OCI-LY1 (cell line): Measurements from ENCODE around the gene C3orf70.

Experiments used
- H2AFZ ChIP-seq: fragments of 200-600 bp; sonication (generic), shearing (Covaris generic); 2 replicates; pipeline ENCODE4 v1.6.0; 2014; ENCODE audit warnings: antibody characterized with exemption, mild to moderate bottlenecking, low read length
- H3F3A ChIP-seq: fragments of 200-600 bp; sonication (generic), shearing (Covaris generic); 2 replicates; pipeline ENCODE4 v1.6.0; 2014; ENCODE audit warnings: mild to moderate bottlenecking, antibody characterized with exemption, low read length, moderate library complexity; ENCODE audit not compliant: insufficient read depth
- H3K27ac ChIP-seq: fragments of 200-600 bp; sonication (generic); 2 replicates; pipeline ENCODE4 v1.5.1; 2014; ENCODE audit warnings: low read length, mixed run types, mild to moderate bottlenecking, low read depth; ENCODE audit not compliant: poor library complexity, severe bottlenecking
- H3K27me3 ChIP-seq: fragments of 200-600 bp; sonication (generic); 2 replicates; pipeline ENCODE4 v1.6.0; 2014; ENCODE audit warnings: antibody characterized with exemption, mild to moderate bottlenecking, low read length, moderate library complexity; ENCODE audit not compliant: insufficient read depth
- H3K36me3 ChIP-seq: fragments of 200-600 bp; sonication (generic); 2 replicates; pipeline ENCODE4 v1.6.1; 2014; ENCODE audit warnings: mild to moderate bottlenecking, antibody characterized with exemption, low read length, moderate library complexity, mixed read lengths; ENCODE audit not compliant: insufficient read depth
- H3K4me1 ChIP-seq: fragments of 200-600 bp; sonication (generic); 2 replicates; pipeline ENCODE4 v1.5.1; 2014; ENCODE audit warnings: mild to moderate bottlenecking, low read length, moderate library complexity; ENCODE audit not compliant: insufficient read depth, severe bottlenecking
- H3K4me2 ChIP-seq: fragments of 200-600 bp; sonication (generic), shearing (Covaris generic); 2 replicates; pipeline ENCODE4 v1.6.1; 2014; ENCODE audit warnings: low read length
- H3K4me3 ChIP-seq: fragments of 200-600 bp; sonication (generic); 2 replicates; pipeline ENCODE4 v1.5.1; 2014; ENCODE audit warnings: low read length, low read depth, mild to moderate bottlenecking, mixed read lengths; ENCODE audit not compliant: poor library complexity, severe bottlenecking
- H3K79me2 ChIP-seq: fragments of 200-600 bp; shearing (Covaris generic); 2 replicates; pipeline ENCODE4 v1.6.1; 2016; ENCODE audit warnings: mixed run types, low read length, mixed read lengths; ENCODE audit not compliant: insufficient read depth
- H3K9ac ChIP-seq: fragments of 200-600 bp; sonication (generic), shearing (Covaris generic); 2 replicates; pipeline ENCODE4 v1.6.1; 2014; ENCODE audit warnings: mild to moderate bottlenecking, low read length, mixed read lengths
- H3K9me2 ChIP-seq: fragments of 200-600 bp; sonication (generic), shearing (Covaris generic); 2 replicates; pipeline ENCODE4 v1.6.1; 2014; ENCODE audit warnings: low read depth, mild to moderate bottlenecking, low read length, mixed read lengths
- H3K9me3 ChIP-seq: fragments of 200-600 bp; shearing (Covaris generic); 2 replicates; pipeline ENCODE4 v1.6.1; 2014; ENCODE audit warnings: low read length, mixed read lengths
- H4K20me1 ChIP-seq: fragments of 200-600 bp; sonication (generic), shearing (Covaris generic); 2 replicates; pipeline ENCODE4 v1.6.0; 2016; ENCODE audit warnings: mild to moderate bottlenecking, low read length; ENCODE audit not compliant: insufficient read depth
- EZH2 ChIP-seq: fragments of 200-600 bp; sonication (generic), shearing (Covaris generic); IDR thresholded peaks from 2 replicates; pipeline ENCODE4 v1.8.0; 2017; ENCODE audit warnings: borderline replicate concordance, mixed run types, mild to moderate bottlenecking, antibody characterized with exemption, low read length, moderate library complexity, mixed read lengths
- TF ChIP-seq, protein P1 (sequence below): fragments of 200-600 bp; sonication (generic), shearing (Covaris generic); IDR thresholded peaks from 2 replicates; pipeline ENCODE4 v1.5.1; 2017; ENCODE audit warnings: mild to moderate bottlenecking, antibody characterized with exemption, low read length, moderate library complexity, mixed read lengths

C3orf70 gene

DNA sequence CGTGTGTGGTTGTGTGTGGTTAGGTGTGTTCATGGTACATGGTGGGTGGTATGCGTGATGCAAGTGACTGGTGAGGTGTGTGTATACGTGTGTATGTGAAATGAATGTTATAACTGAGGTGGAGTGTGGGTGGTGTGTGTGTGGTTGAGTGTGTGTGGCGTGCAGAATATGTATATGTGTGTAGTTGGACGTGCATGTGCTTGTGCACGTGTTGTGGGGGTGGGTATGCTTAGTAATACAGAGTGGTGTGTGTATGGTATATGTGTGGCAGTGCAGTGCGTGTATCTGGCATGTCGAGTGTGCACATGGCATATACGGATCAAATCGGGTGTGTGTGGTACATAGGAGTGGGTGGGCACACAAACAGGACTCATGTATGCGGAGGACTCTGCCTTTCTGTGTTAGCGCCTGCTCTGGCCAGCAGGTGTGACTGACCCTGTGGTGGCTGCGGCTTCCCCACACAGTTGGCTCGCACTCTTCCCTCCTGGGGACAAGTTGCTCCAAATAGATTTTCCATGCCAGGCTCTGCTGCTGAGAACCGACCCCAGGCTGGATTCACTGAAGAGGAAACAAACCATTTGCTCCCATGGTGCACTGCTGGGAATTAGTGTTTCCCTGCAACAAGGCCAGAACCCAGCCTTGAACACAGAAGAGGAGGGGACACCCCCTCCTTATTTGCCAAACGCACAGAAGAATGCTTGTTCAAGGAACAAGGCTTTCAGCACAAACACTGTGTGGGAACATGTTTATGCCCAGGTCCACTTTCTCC is 1.2 kb upstream of the C3orf70 start:
- H3K4me1 ChIP-seq: no peaks in the 10 kb centered on the region
- TF ChIP-seq, protein P1, sequence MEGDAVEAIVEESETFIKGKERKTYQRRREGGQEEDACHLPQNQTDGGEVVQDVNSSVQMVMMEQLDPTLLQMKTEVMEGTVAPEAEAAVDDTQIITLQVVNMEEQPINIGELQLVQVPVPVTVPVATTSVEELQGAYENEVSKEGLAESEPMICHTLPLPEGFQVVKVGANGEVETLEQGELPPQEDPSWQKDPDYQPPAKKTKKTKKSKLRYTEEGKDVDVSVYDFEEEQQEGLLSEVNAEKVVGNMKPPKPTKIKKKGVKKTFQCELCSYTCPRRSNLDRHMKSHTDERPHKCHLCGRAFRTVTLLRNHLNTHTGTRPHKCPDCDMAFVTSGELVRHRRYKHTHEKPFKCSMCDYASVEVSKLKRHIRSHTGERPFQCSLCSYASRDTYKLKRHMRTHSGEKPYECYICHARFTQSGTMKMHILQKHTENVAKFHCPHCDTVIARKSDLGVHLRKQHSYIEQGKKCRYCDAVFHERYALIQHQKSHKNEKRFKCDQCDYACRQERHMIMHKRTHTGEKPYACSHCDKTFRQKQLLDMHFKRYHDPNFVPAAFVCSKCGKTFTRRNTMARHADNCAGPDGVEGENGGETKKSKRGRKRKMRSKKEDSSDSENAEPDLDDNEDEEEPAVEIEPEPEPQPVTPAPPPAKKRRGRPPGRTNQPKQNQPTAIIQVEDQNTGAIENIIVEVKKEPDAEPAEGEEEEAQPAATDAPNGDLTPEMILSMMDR: no peak
- H3K9me2 ChIP-seq: no peaks in the 10 kb centered on the region
- H3K36me3 ChIP-seq: no peaks in the 10 kb centered on the region
- H3K4me2 ChIP-seq: no peak overlapping the region
- H3K27ac ChIP-seq: no peak overlapping the region
- H3F3A ChIP-seq: no peaks in the 10 kb centered on the region
- no peaks in the 10 kb centered on the region for H3K9me3 ChIP-seq
- H2AFZ ChIP-seq: no peak overlapping the region
- no peaks in the 10 kb centered on the region for H3K79me2 ChIP-seq
- no peak overlapping the region for H3K9ac ChIP-seq
- H3K27me3 ChIP-seq: 0 out of 2 replicates have a peak, but pooled peaks cover 2% of the 10 kb centered on the region
- H3K4me3 ChIP-seq: no peak overlapping the region
- H4K20me1 ChIP-seq: no peaks in the 10 kb centered on the region

DNA sequence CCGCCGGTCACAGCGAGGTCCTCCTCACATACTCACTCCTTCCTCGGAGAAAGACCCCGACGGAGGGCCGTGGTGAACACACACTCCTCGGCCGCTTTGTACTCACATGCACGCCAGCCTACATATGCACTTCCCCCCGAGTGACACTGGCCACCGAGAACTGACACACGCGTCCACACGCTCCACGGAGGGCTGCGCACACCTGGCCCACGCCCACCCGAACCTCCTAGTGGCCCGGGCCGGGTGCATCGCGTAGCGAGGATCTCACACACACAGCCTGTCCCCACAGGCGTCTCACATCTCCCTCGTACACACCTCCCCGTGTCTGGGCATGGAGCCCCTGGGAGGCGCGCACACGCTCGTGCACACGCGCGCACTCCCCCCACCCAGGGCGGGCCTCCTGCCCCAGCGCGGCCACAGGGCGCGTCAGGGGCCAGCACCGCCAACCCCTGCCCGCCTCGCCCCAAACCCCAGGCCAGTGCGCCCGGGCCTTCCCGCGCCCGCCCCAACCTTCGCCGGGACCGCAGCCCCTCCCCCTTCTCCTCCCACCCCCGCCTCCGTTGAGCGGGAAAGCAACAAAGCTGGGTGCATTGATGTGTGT is 411 bp upstream of the C3orf70 start:
- H3K9me3 ChIP-seq: no peaks in the 10 kb centered on the region
- no peak overlapping the region for H3K4me3 ChIP-seq
- H2AFZ ChIP-seq: no peak overlapping the region
- H3K4me2 ChIP-seq: no peak overlapping the region
- H3K9ac ChIP-seq: no peak overlapping the region
- no peaks in the 10 kb centered on the region for H3F3A ChIP-seq
- no peaks in the 10 kb centered on the region for H4K20me1 ChIP-seq
- H3K36me3 ChIP-seq: no peaks in the 10 kb centered on the region
- no peaks in the 10 kb centered on the region for H3K9me2 ChIP-seq
- no peak overlapping the region for H3K27ac ChIP-seq
- H3K4me1 ChIP-seq: no peaks in the 10 kb centered on the region
- 0 out of 2 replicates have a peak, but pooled peaks cover 2% of the 10 kb centered on the region for H3K27me3 ChIP-seq
- no peaks in the 10 kb centered on the region for H3K79me2 ChIP-seq
- TF ChIP-seq, protein P1: no peak
- TF ChIP-seq EZH2: no peak

DNA sequence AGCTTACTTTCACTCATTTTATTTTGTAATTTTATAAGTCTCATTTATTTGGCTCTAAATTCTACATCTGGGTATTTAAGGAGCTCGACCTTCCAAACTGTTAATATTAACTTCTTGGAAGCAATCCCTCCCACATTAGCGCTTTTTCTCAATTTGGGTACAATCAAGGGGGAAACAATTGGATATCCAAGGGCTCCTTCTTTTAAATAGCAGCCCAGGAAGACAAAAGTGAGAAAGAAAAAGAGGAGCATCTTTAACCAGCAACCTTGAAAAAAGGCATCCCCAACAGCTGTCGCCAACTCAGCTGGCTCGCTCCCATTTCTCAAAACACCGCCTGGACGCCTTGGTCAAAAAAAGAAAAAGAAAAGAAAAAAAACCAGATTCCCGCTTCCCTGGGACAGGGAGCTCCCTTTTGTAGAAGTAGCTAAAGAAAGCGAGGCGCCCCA is 873 bp downstream of the C3orf70 start:
- Histone ChIP-seq H3K9me3 (no peaks in the 10 kb centered on the region), H3F3A (no peaks in the 10 kb centered on the region), H3K4me2 (no peak overlapping the region; the same call in 1 of the 2 replicates), H4K20me1 (no peaks in the 10 kb centered on the region), H3K79me2 (no peaks in the 10 kb centered on the region), H3K4me3 (no peak overlapping the region), H3K4me1 (no peaks in the 10 kb centered on the region), H3K27ac (no peak overlapping the region), H2AFZ (no peak overlapping the region), H3K27me3 (0 out of 2 replicates have a peak, but pooled peaks cover 2% of the 10 kb centered on the region), H3K9me2 (no peaks in the 10 kb centered on the region), H3K36me3 (no peaks in the 10 kb centered on the region), H3K9ac (no peak overlapping the region)
- TF ChIP-seq, protein P1: no peak
- TF ChIP-seq EZH2: no peak
